RWPE1 (cell line): ENCODE results near the gene PPP2R3A.
"Not testable (repeated sequence)": the region's sequence is repeated elsewhere in the genome, so short reads cannot be mapped to it uniquely, and the experiment has no call there.

ENCODE experiments used
- CTCF ChIA-PET: fragments of 350-600 bp; sonication (Branson Sonifier 250); formaldehyde crosslinking; extraction: SDS; loops from one replicate; lab custom pipeline; 2021; lab: Yijun Ruan, JAX
- POLR2A ChIA-PET: fragments of 400-600 bp; formaldehyde crosslinking; extraction: SDS; loops from one replicate; lab custom pipeline; 2020; ENCODE audit warnings: antibody characterized with exemption; ENCODE audit not compliant: low non-redundant PET; lab: Yijun Ruan, JAX
- DNase-seq: peaks from one replicate; pipeline ENCODE4 v3.0.0; 2012; ENCODE audit warnings: low spot score
- H3K27ac ChIP-seq: fragments of 450-650 bp; 2 replicates; pipeline ENCODE4 v1.5.1; 2017
- CTCF ChIP-seq: fragments of 450-650 bp; conservative IDR thresholded peaks from 2 replicates; pipeline ENCODE4 v1.5.1; 2017; ENCODE audit warnings: low read depth, mild to moderate bottlenecking

The PPP2R3A gene

GRCh38 chr3:136141291-136141785 lies 175.8 kb downstream of the PPP2R3A start:
- no peak for DNase-seq
- POLR2A ChIA-PET = interaction anchor here (0.6 kb wide), 1 partner anchor 48 kb away, joined by 5 read pairs; no protein-coding TSS in a partner anchor
- CTCF ChIA-PET = interaction anchor here (0.6 kb wide), 1 partner anchor 169 kb away, joined by 4 read pairs; no protein-coding TSS in a partner anchor
- no peak overlapping the region for H3K27ac ChIP-seq
- TF ChIP-seq CTCF = no peak

DNA sequence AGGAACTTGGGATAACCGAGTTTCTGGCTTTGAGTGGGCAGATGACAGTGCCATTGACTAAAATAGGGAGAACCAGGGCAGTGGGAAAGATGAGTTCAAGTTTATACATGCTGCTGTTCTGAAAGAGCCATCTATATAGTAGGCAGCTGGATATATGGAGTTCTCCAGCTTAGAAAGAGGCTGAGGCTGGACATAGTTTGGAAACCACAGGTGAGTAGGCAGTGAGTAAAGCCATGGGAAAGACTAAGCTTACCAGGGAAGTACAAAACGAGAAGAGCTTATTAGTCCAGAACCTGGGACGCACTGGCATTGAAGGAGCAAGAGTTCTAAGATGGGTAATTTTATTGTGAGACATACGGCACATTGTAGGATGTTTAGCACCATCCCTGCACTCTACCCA lies 176.4 kb downstream of the PPP2R3A start:
- DNase-seq = peak; percentile 39

GRCh38 chr3:136142592-136142991 lies 177.1 kb downstream of the PPP2R3A start:
- ChIA-PET POLR2A (no interaction called here), CTCF (interaction anchor here (0.7 kb wide), 1 partner anchor 151 kb away, joined by 3 read pairs; no protein-coding TSS in a partner anchor)
- DNase-seq = peak; percentile 83
- no peak overlapping the region; the same call in 1 of the 2 replicates for H3K27ac ChIP-seq
- TF ChIP-seq CTCF = no peak

More for the DNA sequence above, 176.4 kb downstream of the PPP2R3A start:
- ChIA-PET CTCF (interaction anchor here (0.6 kb wide), 1 partner anchor 168 kb away, joined by 4 read pairs; no protein-coding TSS in a partner anchor), POLR2A (interaction anchor here (0.6 kb wide), 1 partner anchor 47 kb away, joined by 5 read pairs; no protein-coding TSS in a partner anchor)
- no peak for TF ChIP-seq CTCF
- peak overlapping the region; percentile 70; the same call in 1 of the 2 replicates for H3K27ac ChIP-seq

DNA sequence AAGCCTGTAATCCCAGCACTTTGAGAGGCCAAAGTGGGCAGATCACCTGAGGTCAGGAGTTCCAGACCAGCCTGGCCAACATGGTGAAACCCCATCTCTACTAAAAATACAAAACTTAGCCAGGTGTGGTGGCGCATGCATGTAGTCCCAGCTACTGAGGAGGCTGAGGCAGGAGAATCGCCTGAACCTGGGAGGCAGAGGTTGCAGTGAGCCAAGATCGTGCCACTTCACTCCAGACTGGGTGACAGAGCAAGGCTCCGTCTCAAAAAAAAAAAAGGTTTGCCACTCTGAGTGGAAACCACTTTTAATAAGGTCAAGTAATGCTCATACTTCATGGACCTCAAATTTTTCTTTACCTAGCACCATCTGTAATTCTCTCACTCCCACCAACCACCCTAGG lies 178.9 kb downstream of the PPP2R3A start:
- POLR2A ChIA-PET, DNase-seq, CTCF ChIA-PET: not testable (repeated sequence)
- peak overlapping the region; percentile 26; the same call in 1 of the 2 replicates for H3K27ac ChIP-seq

DNA sequence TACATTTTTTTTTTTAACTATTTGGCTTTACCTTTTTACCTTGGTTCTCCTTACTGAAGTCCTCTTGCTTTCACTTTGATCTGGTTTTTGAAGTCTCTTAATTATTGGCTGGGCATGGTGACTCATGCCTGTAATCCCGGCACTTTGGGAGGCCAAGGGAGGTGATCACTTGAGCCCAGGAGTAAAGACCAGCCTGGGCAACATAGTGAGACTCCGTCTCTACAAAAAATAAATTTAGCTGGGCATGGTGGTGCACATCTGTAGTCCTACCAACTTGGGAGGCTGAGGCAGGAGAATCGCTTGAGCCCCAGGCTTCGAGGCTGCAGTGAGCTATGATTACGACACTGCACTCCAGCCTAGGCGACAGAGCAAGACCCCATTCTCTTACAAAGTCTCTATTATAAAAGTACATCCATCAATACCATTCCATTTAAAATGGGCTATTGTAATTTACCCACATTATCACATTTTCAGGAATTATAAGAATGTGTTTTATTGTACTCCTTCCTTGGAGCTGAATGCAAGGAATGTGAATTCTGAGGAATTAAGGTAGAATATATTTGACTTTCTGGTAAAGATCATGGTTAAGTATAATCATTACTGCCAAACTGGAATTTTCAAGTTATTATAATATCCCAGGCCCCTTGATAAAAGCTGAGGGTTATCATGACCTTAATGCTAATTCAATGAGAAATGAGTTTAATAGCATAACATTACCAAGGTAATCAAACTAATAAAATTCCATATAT lies 181.6 kb downstream of the PPP2R3A start:
- no peak for DNase-seq
- POLR2A ChIA-PET = interaction anchor here (0.7 kb wide), 1 partner anchor 49 kb away, joined by 3 read pairs; the partner anchor contains the start of gene MSL2
- no peak for TF ChIP-seq CTCF
- H3K27ac ChIP-seq = no peak overlapping the region
- CTCF ChIA-PET = interaction anchor here (0.6 kb wide), 1 partner anchor 50 kb away, joined by 4 read pairs; no protein-coding TSS in a partner anchor

- POLR2A ChIA-PET = no interaction called here
- TF ChIP-seq CTCF = no peak
- CTCF ChIA-PET = interaction anchor here (0.6 kb wide), 1 partner anchor 47 kb away, joined by 3 read pairs; the partner anchor contains the start of gene MSL2
- H3K27ac ChIP-seq = no peak overlapping the region
- no peak for DNase-seq
Observed at GRCh38 chr3:136149667-136150066, 184.1 kb downstream of the PPP2R3A start.
